Peyer's patch (tissue), 4 donors: ENCODE data around the gene ADCY2.

Experiments used
- CTCF ChIP-seq, 6 experiments: fragments of 450-650 bp in 4 of 6; fragments of 200-600 bp in 2 of 6; sonication (generic) in 1 of 6; IDR thresholded peaks; one replicate each; pipeline ENCODE4 v1.5.1; 2017 to 2019; ENCODE audit warnings: antibody characterized with exemption in 6 of 6, mild to moderate bottlenecking in 3 of 6, moderate library complexity in 1 of 6
- POLR2A ChIP-seq, 2 donors: fragments of 450-650 bp; IDR thresholded peaks; one replicate each; pipeline ENCODE4 v1.5.1; 2017; ENCODE audit warnings: antibody characterized with exemption in 2 of 2, mild to moderate bottlenecking in 2 of 2, moderate library complexity in 2 of 2

GRCh38 chr5:7878381-7878873 lies 482.5 kb downstream of the ADCY2 start:
- TF ChIP-seq CTCF (IDR thresholded peaks at IDR 0.05) (no peak), POLR2A (IDR thresholded peaks at IDR 0.05) (no peak)
